ENCODE results near the gene CP. TPM values are rescaled to one million over a fixed set of nuclear protein-coding genes. Genes with fewer than 3 reads are reported as not detected.

Gene CP
- total RNA-seq, 2 donors from 2014 or later: 6.8 to 68.4 TPM

- Histone ChIP-seq H3K27me3 (no peaks in the 10 kb centered on the region), H3K4me1 (no peaks in the 10 kb centered on the region), H3K4me3 (no peak overlapping the region), H3K27ac (no peak overlapping the region), H3K9me3 (no peaks in the 10 kb centered on the region), H3K36me3 (no peaks in the 10 kb centered on the region)
- no peak for TF ChIP-seq CTCF (IDR thresholded peaks at IDR 0.05)
- no peak for DNase-seq (ENCODE audit: low spot score)
Observed at GRCh38 chr3:149188494-149188893, 33.1 kb downstream of the CP start.

- no peak overlapping the region for H3K27ac ChIP-seq
- H3K4me1 ChIP-seq: no peaks in the 10 kb centered on the region
- no peaks in the 10 kb centered on the region for H3K9me3 ChIP-seq
- TF ChIP-seq CTCF (IDR thresholded peaks at IDR 0.05): no peak
- H3K27me3 ChIP-seq: no peaks in the 10 kb centered on the region
- no peaks in the 10 kb centered on the region for H3K36me3 ChIP-seq
- no peak for DNase-seq (ENCODE audit: low spot score)
- no peak overlapping the region for H3K4me3 ChIP-seq
Observed at GRCh38 chr3:149186721-149187120, 34.9 kb downstream of the CP start.

- Histone ChIP-seq H3K4me3 (no peak overlapping the region), H3K4me1 (no peaks in the 10 kb centered on the region), H3K36me3 (no peaks in the 10 kb centered on the region), H3K27ac (no peak overlapping the region), H3K27me3 (no peaks in the 10 kb centered on the region), H3K9me3 (no peaks in the 10 kb centered on the region)
- DNase-seq (ENCODE audit: low spot score): no peak
- TF ChIP-seq CTCF (IDR thresholded peaks at IDR 0.05): no peak
Observed at GRCh38 chr3:149186219-149186618, 35.4 kb downstream of the CP start.

- no peak overlapping the region for H3K27ac ChIP-seq
- DNase-seq (ENCODE audit: low spot score): no peak
- H3K36me3 ChIP-seq: peaks cover 4% of the 10 kb centered on the region
- TF ChIP-seq CTCF (IDR thresholded peaks at IDR 0.05): no peak
- H3K4me1 ChIP-seq: peaks cover 0 to 18% of the 10 kb centered on the region in 2 donors
- no peaks in the 10 kb centered on the region for H3K9me3 ChIP-seq
- H3K27me3 ChIP-seq: no peaks in the 10 kb centered on the region
- H3K4me3 ChIP-seq: no peak overlapping the region
Observed at GRCh38 chr3:149181182-149181581, 40.4 kb downstream of the CP start.

GRCh38 chr3:149180057-149180573, 41.5 kb downstream of the CP start:
- TF ChIP-seq CTCF (IDR thresholded peaks at IDR 0.05): no peak
- Histone ChIP-seq H3K27ac (peak overlapping the region; percentile 36 to 54), H3K9me3 (no peaks in the 10 kb centered on the region), H3K36me3 (peaks cover 8% of the 10 kb centered on the region), H3K4me1 (peaks cover 0 to 18% of the 10 kb centered on the region in 2 donors), H3K4me3 (no peak overlapping the region), H3K27me3 (no peaks in the 10 kb centered on the region)
- DNase-seq (ENCODE audit: low spot score): peak; percentile 96

- peaks cover 8% of the 10 kb centered on the region for H3K36me3 ChIP-seq
- peaks cover 0 to 18% of the 10 kb centered on the region in 2 donors for H3K4me1 ChIP-seq
- no peak for DNase-seq (ENCODE audit: low spot score)
- no peak for TF ChIP-seq CTCF (IDR thresholded peaks at IDR 0.05)
- H3K4me3 ChIP-seq: no peak overlapping the region
- no peaks in the 10 kb centered on the region for H3K27me3 ChIP-seq
- no peaks in the 10 kb centered on the region for H3K9me3 ChIP-seq
- H3K27ac ChIP-seq: peak overlapping the region; percentile 24 to 36
Observed at GRCh38 chr3:149179220-149179619, 42.4 kb downstream of the CP start.

All from right atrium auricular region (tissue), 2 donors.